HepG2 (cell line): Measurements from ENCODE around the gene RSPRY1. TPM values are rescaled to one million over a fixed set of nuclear protein-coding genes. Genes with fewer than 3 reads are reported as not detected.

ENCODE experiments used
- ATAC-seq: fragments of 200-7000 bp; cut with Tn5 transposase; 3 replicates; pipeline ENCODE4 v1.9.1; 2020; ENCODE audit warnings: mild to moderate bottlenecking, moderate library complexity
- BruUV-seq: library from RNA; stranded (reverse); fragments of 400-500 nt; replicated peaks from 2 replicates; lab custom pipeline; 2021; lab: Mats Ljungman, UMichigan
- CTCF ChIA-PET: fragments of 300-600 bp; formaldehyde crosslinking; extraction: SDS; loops from one replicate; lab custom pipeline; 2021; ENCODE audit warnings: low total read pairs, inconsistent platforms, low intra/inter-chr PET ratio; lab: Yijun Ruan, JAX
- POLR2A ChIA-PET: fragments of 350-600 bp; sonication (Branson Sonifier 250); formaldehyde crosslinking; loops from one replicate; lab custom pipeline; 2020; ENCODE audit warnings: antibody characterized with exemption, inconsistent platforms; lab: Yijun Ruan, JAX
- DNase-seq: peaks from one replicate; pipeline ENCODE4 v3.0.0-alpha.2; 2015; ENCODE audit warnings: low spot score
- FAIRE-seq: peaks from 3 replicates; lab custom pipeline; 2011; peaks lifted over from hg19 to GRCh38; lab: Jason Lieb, UNC
- H2AFZ ChIP-seq: one replicate; pipeline ENCODE4 v1.6.1; 2011; ENCODE audit warnings: low read length, inconsistent platforms
- H3K27ac ChIP-seq: fragments of 300-600 bp; 3 replicates; pipeline ENCODE4 v1.8.0; 2011; ENCODE audit warnings: mixed run types, mild to moderate bottlenecking, mixed read lengths, low read length, inconsistent platforms; ENCODE audit not compliant: insufficient read depth; ENCODE audit errors: extremely low read length
- H3K27me3 ChIP-seq, 2 experiments: fragments of 200-600 bp in 1 of 2; 2 replicates in 1 of 2; 3 replicates in 1 of 2; pipeline versions ENCODE4 v1.6.0 to v1.8.0; 2011; ENCODE audit warnings: low read length in 2 of 2, mild to moderate bottlenecking in 2 of 2, moderate library complexity in 2 of 2, inconsistent platforms in 1 of 2; ENCODE audit not compliant: insufficient read depth in 2 of 2, control insufficient read depth in 1 of 2
- H3K36me3 ChIP-seq, 2 experiments: fragments of 200-600 bp in 1 of 2; replicated peaks in 1 of 2; 2 replicates in 1 of 2; 3 replicates in 1 of 2; pipeline versions ENCODE4 v1.5.1 to v1.8.0; 2011; ENCODE audit warnings: low read length in 2 of 2, inconsistent platforms in 1 of 2; ENCODE audit not compliant: insufficient read depth in 2 of 2, control insufficient read depth in 1 of 2
- H3K4me1 ChIP-seq: 2 replicates; pipeline ENCODE4 v1.5.1; 2012; ENCODE audit warnings: low read length, inconsistent platforms; ENCODE audit not compliant: insufficient read depth
- H3K4me2 ChIP-seq: 2 replicates; pipeline ENCODE4 v1.6.0; 2011; ENCODE audit warnings: low read depth, low read length, inconsistent platforms
- H3K4me3 ChIP-seq, 3 experiments: fragments of 200-600 bp in 1 of 3; sonication (generic), shearing (Covaris generic) in 1 of 3; replicated peaks in 1 of 3; 2 replicates each; pipeline ENCODE4 v1.5.1; 2011 to 2016; ENCODE audit warnings: low read length in 3 of 3, inconsistent platforms in 2 of 3, low read depth in 2 of 3, mild to moderate bottlenecking in 2 of 3, control low read depth in 1 of 3, mixed read lengths in 1 of 3; ENCODE audit not compliant: insufficient read depth in 1 of 3
- H3K79me2 ChIP-seq: one replicate; pipeline ENCODE4 v1.6.1; 2011; ENCODE audit warnings: low read length, inconsistent platforms; ENCODE audit not compliant: insufficient read depth
- H3K9ac ChIP-seq: 2 replicates; pipeline ENCODE4 v1.6.0; 2011; ENCODE audit warnings: mild to moderate bottlenecking, low read depth, low read length, inconsistent platforms; ENCODE audit not compliant: insufficient read depth
- H3K9me3 ChIP-seq: 2 replicates; pipeline ENCODE4 v1.5.1; 2012; ENCODE audit warnings: mild to moderate bottlenecking, low read length
- H4K20me1 ChIP-seq: 2 replicates; pipeline ENCODE4 v1.6.0; 2011; ENCODE audit warnings: inconsistent platforms, mild to moderate bottlenecking, low read length, moderate library complexity; ENCODE audit not compliant: insufficient read depth
- GABPA ChIP-seq, 2 experiments: IDR thresholded peaks; 2 replicates each; pipeline ENCODE4 v1.6.1; 2011 to 2016; ENCODE audit warnings: low read depth in 2 of 2, low read length in 1 of 2, missing biosample characterization in 1 of 2, missing genetic modification characterization in 1 of 2
- GPBP1L1 ChIP-seq: sonication (generic); formaldehyde crosslinking; IDR thresholded peaks from 2 replicates; pipeline ENCODE4 v1.5.0; 2020; ENCODE audit warnings: mild to moderate bottlenecking, missing genetic modification reagents
- HMG20A ChIP-seq: IDR thresholded peaks from 2 replicates; pipeline ENCODE4 v1.6.1; 2016; ENCODE audit warnings: borderline replicate concordance
- JUNB ChIP-seq: sonication (generic); formaldehyde crosslinking; IDR thresholded peaks from 2 replicates; pipeline ENCODE4 v1.8.0; 2022; ENCODE audit warnings: missing genetic modification reagents, mild to moderate bottlenecking, borderline replicate concordance
- RXRB ChIP-seq: IDR thresholded peaks from 2 replicates; pipeline ENCODE4 v1.6.1; 2016; ENCODE audit warnings: borderline replicate concordance, missing genetic modification reagents, missing compliant biosample characterization
- ZBTB46 ChIP-seq: sonication (generic); formaldehyde crosslinking; IDR thresholded peaks from 2 replicates; pipeline ENCODE4 v1.4.0; 2020; ENCODE audit warnings: mild to moderate bottlenecking, missing genetic modification reagents, borderline replicate concordance
- ZBTB8A ChIP-seq: sonication (generic); formaldehyde crosslinking; IDR thresholded peaks from 2 replicates; pipeline ENCODE4 v1.4.0; 2020; ENCODE audit warnings: mild to moderate bottlenecking, low read depth, missing genetic modification reagents, borderline replicate concordance
- ZSCAN30 ChIP-seq: sonication (generic); formaldehyde crosslinking; IDR thresholded peaks from 2 replicates; pipeline ENCODE4 v1.5.0; 2020; ENCODE audit warnings: mild to moderate bottlenecking, missing genetic modification reagents
- WGBS: methylation state at CpG from one replicate; pipeline ENCODE4 v1.1.6; 2017; ENCODE audit warnings: low lambda C conversion rate; 5-methylcytosine and 5-hydroxymethylcytosine counted together
- in situ Hi-C: cut with HindIII; loops from 2 replicates; pipeline ENCODE4 v1.10.0; 2017; ENCODE audit warnings: low pct_unique_long_range_greater_than_20kb; ENCODE audit not compliant: extremely low pct_ligation_motif_present
- intact Hi-C: fragments of 100-400 bp; cut with micrococcal nuclease; formaldehyde crosslinking; loops from one replicate; pipeline ENCODE4 v1.10.0; 2022; ENCODE audit not compliant: unreplicated experiment
- polyA plus RNA-seq, 8 experiments: library from polyadenylated mRNA; depleted of rRNA in 3 of 8; stranded (reverse) in 7 of 8; unstranded in 1 of 8; fragments of >200 nt; fragmentation: Illumina TruSeq in 4 of 8; extraction: Trizol in 4 of 8; gene quantifications; 2 replicates each; pipeline versions ENCODE4 v1.2.1 to v1.2.3, GENCODE V29; 2011 to 2016; ENCODE audit warnings: low read depth in 4 of 8, missing spikeins in 1 of 8, mixed read lengths in 1 of 8; ENCODE audit not compliant: insufficient read depth in 1 of 8
- total RNA-seq, 5 experiments: library from RNA; depleted of rRNA; stranded (reverse); fragments of >200 nt; fragmentation: Illumina TruSeq; extraction: Trizol; gene quantifications; 2 replicates each; pipeline ENCODE4 v1.2.3, GENCODE V29; 2016; ENCODE audit warnings: low read depth in 1 of 5

Gene RSPRY1
- total and polyA plus RNA-seq, 2 of the 13 experiments (the other 11 are each of a cell fraction or from before 2014, with no cell fraction given), result 53.4 to 61.0 TPM

DNA sequence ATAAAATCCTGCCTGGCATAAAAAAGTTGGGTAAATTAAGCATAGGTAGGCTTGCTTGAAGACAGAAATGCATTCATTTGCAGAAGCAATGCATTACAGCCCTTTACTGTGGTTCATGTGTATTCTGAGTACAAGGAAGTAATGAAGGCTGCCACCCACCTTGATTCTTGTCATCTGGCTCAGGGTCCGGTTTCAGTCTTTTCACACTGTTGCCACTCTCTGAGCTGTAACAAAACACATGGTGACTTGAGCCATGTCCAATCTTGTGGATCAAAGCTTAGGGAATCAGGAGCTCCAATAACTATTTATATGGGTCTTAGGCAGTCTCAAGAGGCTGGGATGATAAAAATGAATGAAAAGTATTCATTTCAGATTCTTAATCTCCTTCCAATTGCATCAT is 22.3 kb upstream of the RSPRY1 start:
- in situ Hi-C loops, result no loop called here
- H3K36me3 ChIP-seq, result peaks cover 18 to 57% of the 10 kb centered on the region in 2 experiments

More for the DNA sequence above, 22.3 kb upstream of the RSPRY1 start:
- FAIRE-seq, result no peak
- no peaks in the 10 kb centered on the region for H4K20me1 ChIP-seq
- no peak overlapping the region for H3K4me3 ChIP-seq
- no peak for DNase-seq
- H3K79me2 ChIP-seq, result no peaks in the 10 kb centered on the region
- CTCF ChIA-PET, result no interaction called here
- H3K9ac ChIP-seq, result no peak overlapping the region
- H3K27me3 ChIP-seq, result no peaks in the 10 kb centered on the region
- H2AFZ ChIP-seq, result no peak overlapping the region
- no TSS peak for BruUV-seq
- 100% methylated on average over 1 of the region's 1 CpG for whole genome bisulfite sequencing
- H3K4me2 ChIP-seq, result no peak overlapping the region
- no peak overlapping the region for H3K27ac ChIP-seq
- TF ChIP-seq ZBTB8A (CRISPR knock-in tag) (no peak), ZBTB46 (CRISPR knock-in tag) (no peak), GABPA (IDR thresholded peaks at IDR 0.05; ENCODE audit: low read depth, low read length) (no peak), GABPA (CRISPR knock-in tag; IDR thresholded peaks at IDR 0.05; ENCODE audit: low read depth) (no peak), JUNB (no peak), ZSCAN30 (CRISPR knock-in tag) (no peak), GPBP1L1 (CRISPR knock-in tag) (no peak), HMG20A (CRISPR knock-in tag) (no peak), RXRB (CRISPR knock-in tag) (no peak)
- ATAC-seq, result no peak
- intact Hi-C loops, result no loop called here
- H3K9me3 ChIP-seq, result no peaks in the 10 kb centered on the region
- POLR2A ChIA-PET, result no interaction called here
- no peaks in the 10 kb centered on the region for H3K4me1 ChIP-seq
